Uterus (tissue), 4 donors: ENCODE results near the gene ACTN1. TPM values are rescaled to one million over a fixed set of nuclear protein-coding genes. Genes with fewer than 3 reads are reported as not detected.

Experiments
- DNase-seq, 2 donors: peaks; one replicate each; pipeline ENCODE4 v3.0.0-alpha.2; 2019 to 2020
- H3K27ac ChIP-seq, 2 donors: fragments of 200-600 bp; sonication (generic); 1 replicate in 1 of 2; 2 replicates in 1 of 2; pipeline ENCODE4 v1.5.1; 2016 to 2018
- H3K27me3 ChIP-seq, 2 donors: fragments of 200-600 bp; sonication (generic); one replicate each; pipeline ENCODE4 v1.5.1; 2018 to 2019; ENCODE audit warnings: control low read depth in 1 of 2
- H3K36me3 ChIP-seq, 2 donors: fragments of 200-600 bp; sonication (generic); one replicate each; pipeline ENCODE4 v1.5.1; 2019; ENCODE audit warnings: control low read depth in 1 of 2
- H3K4me1 ChIP-seq, 2 donors: fragments of 200-600 bp; sonication (generic); one replicate each; pipeline ENCODE4 v1.5.1; 2018 to 2019; ENCODE audit warnings: control low read depth in 1 of 2
- H3K4me3 ChIP-seq, 2 donors: fragments of 200-600 bp; sonication (generic); 1 replicate in 1 of 2; 2 replicates in 1 of 2; pipeline ENCODE4 v1.5.1; 2018 to 2019; ENCODE audit warnings: mild to moderate bottlenecking in 1 of 2
- H3K9me3 ChIP-seq, 2 donors: fragments of 200-600 bp; sonication (generic); one replicate each; pipeline ENCODE4 v1.5.1; 2019; ENCODE audit warnings: control low read depth in 1 of 2
- POLR2A ChIP-seq, 2 donors: fragments of 450-650 bp; IDR thresholded peaks; one replicate each; pipeline ENCODE4 v1.6.1; 2016; ENCODE audit warnings: antibody characterized with exemption in 2 of 2, mild to moderate bottlenecking in 1 of 2, moderate library complexity in 1 of 2
- intact Hi-C: fragments of 100-400 bp; cut with DNase I; formaldehyde crosslinking; loops from one replicate; pipeline ENCODE4 v1.15.1; 2023; ENCODE audit warnings: low total_unique reads
- total RNA-seq, 4 donors: library from RNA; depleted of rRNA in 3 of 4; stranded (reverse); fragments of >200 nt in 3 of 4; gene quantifications; one replicate each; pipeline versions ENCODE4 v1.1.0 to v1.2.4, GENCODE V29; 2014 to 2023
- TF ChIP-seq, protein P1 (sequence below), 4 experiments: fragments of 200-600 bp in 2 of 4; fragments of 450-650 bp in 2 of 4; sonication (generic) in 2 of 4; IDR thresholded peaks; one replicate each; pipeline ENCODE4 v1.5.1; 2016 to 2019; ENCODE audit warnings: antibody characterized with exemption in 4 of 4, mild to moderate bottlenecking in 2 of 4, moderate library complexity in 1 of 4
- donor health status: DM: yes; HTN: yes; CAD: no.

ACTN1 gene
- total RNA-seq, 4 donors from 2014 or later = 147 to 538 (median 343) TPM

DNA sequence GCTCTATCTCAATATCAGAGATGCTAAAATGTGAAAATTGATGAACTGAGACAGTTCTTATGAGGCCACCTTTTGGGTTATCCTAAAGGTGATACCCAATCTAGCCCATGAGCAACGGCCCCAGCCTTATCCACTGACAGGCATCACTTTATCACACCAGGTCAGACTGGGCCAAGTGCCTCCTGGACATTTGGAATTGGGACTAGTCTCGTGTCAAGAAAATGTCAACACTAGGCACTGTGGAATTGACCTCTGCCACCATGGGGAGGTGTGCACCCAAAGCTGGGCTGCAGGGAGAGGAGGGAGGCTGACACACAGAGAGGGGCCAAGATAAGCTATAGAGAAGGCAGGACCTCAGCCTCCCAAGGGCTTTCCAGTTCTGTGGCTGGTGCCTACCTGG lies 107.7 kb downstream of the ACTN1 start:
- no peak overlapping the region for H3K4me3 ChIP-seq
- H3K36me3 ChIP-seq = no peaks in the 10 kb centered on the region
- H3K9me3 ChIP-seq = no peaks in the 10 kb centered on the region
- intact Hi-C loops = no loop called here
- TF ChIP-seq, protein P1, sequence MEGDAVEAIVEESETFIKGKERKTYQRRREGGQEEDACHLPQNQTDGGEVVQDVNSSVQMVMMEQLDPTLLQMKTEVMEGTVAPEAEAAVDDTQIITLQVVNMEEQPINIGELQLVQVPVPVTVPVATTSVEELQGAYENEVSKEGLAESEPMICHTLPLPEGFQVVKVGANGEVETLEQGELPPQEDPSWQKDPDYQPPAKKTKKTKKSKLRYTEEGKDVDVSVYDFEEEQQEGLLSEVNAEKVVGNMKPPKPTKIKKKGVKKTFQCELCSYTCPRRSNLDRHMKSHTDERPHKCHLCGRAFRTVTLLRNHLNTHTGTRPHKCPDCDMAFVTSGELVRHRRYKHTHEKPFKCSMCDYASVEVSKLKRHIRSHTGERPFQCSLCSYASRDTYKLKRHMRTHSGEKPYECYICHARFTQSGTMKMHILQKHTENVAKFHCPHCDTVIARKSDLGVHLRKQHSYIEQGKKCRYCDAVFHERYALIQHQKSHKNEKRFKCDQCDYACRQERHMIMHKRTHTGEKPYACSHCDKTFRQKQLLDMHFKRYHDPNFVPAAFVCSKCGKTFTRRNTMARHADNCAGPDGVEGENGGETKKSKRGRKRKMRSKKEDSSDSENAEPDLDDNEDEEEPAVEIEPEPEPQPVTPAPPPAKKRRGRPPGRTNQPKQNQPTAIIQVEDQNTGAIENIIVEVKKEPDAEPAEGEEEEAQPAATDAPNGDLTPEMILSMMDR (IDR thresholded peaks at IDR 0.05) = no peak
- no peak for TF ChIP-seq POLR2A (IDR thresholded peaks at IDR 0.05)
- H3K27me3 ChIP-seq = no peaks in the 10 kb centered on the region
- no peak overlapping the region for H3K27ac ChIP-seq
- DNase-seq = no peak
- H3K4me1 ChIP-seq = no peaks in the 10 kb centered on the region

DNA sequence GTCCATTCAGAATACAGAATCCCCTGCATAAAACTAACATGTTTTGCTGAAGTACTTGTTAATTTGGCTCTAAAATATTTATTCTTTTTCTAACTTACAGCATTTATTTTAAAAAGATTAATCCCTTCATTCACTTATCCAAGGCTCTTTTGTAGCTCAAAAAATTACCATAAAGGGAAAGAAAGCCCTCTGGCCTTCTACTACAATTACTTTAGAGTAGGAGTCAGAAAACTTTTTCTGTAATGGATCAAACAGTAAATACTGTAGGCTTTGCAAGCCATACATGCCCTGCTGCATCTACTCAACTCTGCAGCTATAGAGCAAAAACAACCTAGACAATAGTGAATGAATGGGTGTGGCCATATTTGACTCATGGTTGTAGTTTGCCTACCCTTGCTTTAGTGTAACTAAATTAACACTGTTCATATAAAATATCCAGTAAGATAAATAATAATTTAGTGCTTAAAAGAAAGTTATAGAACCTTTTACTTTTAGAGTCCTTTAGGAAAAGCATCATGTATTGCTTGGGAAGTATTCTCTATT lies 112.0 kb downstream of the ACTN1 start:
- Histone ChIP-seq H3K27me3 (no peaks in the 10 kb centered on the region), H3K4me1 (no peaks in the 10 kb centered on the region), H3K4me3 (no peak overlapping the region), H3K36me3 (no peaks in the 10 kb centered on the region), H3K27ac (no peak overlapping the region), H3K9me3 (no peaks in the 10 kb centered on the region)
- intact Hi-C loops = loop anchor here (10.0 kb wide), 1 partner anchor 238 kb away; no protein-coding TSS in a partner anchor
- no peak for DNase-seq
- no peak for TF ChIP-seq POLR2A (IDR thresholded peaks at IDR 0.05)
- TF ChIP-seq, protein P1 (IDR thresholded peaks at IDR 0.05) = no peak

DNA sequence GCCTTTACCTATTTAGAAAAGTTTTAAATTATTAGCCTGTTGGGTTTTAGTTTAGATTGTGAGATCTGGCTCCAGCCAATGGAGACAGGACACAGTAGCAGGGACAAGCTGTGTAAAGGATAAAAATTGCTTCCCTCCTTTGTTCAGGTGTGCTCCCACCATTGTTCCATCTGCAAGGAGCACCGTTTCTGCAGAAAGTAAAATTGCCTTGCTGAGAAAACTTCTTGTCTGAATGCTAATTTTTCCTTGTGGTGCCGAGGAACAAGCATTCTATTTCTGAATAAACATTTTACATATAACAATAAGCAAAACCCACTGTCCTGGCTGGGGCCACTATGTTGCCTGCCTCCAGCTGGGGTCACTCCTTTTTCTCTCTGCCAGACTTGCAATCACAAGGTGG lies 113.6 kb downstream of the ACTN1 start:
- DNase-seq = no peak
- Histone ChIP-seq H3K9me3 (no peaks in the 10 kb centered on the region), H3K36me3 (no peaks in the 10 kb centered on the region), H3K4me3 (no peak overlapping the region), H3K4me1 (no peaks in the 10 kb centered on the region), H3K27ac (no peak overlapping the region), H3K27me3 (no peaks in the 10 kb centered on the region)
- TF ChIP-seq, protein P1 (IDR thresholded peaks at IDR 0.05) = no peak
- TF ChIP-seq POLR2A (IDR thresholded peaks at IDR 0.05) = no peak
- intact Hi-C loops = loop anchor here (10.0 kb wide), 1 partner anchor 239 kb away; no protein-coding TSS in a partner anchor

DNA sequence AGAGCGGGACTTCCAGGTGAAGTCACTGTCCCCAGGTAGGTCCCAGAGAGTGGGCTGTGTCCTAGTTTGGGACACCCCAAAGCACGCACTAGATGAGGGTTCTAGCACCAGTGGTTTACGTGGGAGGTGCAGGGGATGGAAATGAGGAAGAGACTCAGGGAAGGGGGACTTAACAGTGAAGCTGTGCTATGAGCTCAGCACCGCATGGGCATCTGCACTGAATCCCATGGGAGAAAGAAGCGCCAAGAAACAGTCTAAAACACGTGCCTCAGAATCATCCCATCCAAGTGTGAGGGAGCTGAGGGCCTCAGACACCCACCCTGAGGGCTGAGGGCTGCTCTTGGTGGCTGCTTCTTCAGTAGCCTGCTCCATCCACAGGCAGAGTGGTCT lies 114.7 kb downstream of the ACTN1 start:
- TF ChIP-seq POLR2A (IDR thresholded peaks at IDR 0.05) = no peak
- TF ChIP-seq, protein P1 (IDR thresholded peaks at IDR 0.05) = no peak

DNA sequence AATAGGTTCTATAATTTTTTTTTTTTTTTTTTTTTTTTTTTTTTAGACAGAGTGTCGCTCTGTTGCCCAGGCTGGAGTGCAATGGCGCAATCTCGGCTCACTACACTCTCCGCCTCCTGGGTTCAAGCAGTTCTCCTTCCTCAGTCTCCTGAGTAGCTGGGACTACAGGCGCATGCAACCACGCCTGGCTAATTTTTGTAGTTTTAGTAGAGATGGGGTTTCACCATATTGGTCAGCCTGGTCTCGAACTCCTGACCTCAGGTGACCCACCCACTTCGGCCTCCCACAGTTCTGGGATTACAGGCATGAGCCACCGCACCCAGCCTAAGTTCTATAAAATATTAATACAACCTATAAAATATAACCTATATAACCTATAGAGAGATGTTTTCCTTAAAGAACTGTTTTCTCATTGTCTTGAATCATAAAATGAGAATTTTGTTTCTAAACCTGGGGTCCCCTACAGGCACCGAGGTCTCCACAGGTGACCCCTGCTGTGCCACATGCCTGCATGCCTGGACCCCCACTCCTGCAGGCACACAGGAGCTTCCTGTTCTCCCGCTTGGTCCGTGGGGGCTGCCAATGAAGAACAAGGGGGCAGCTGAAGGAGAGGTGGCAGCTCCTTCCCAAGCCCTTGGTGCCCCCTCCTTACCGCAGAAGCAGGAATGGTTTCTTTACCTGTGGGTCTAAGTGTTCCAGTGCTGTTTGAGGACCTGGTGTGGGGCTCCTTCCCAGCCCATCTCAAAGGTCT lies 115.3 kb downstream of the ACTN1 start:
- intact Hi-C loops = loop anchor here (10.0 kb wide), 1 partner anchor 241 kb away; no protein-coding TSS in a partner anchor
- DNase-seq = no peak
- H3K4me3 ChIP-seq = no peak overlapping the region
- H3K27ac ChIP-seq = no peak overlapping the region
- no peaks in the 10 kb centered on the region for H3K27me3 ChIP-seq
- TF ChIP-seq POLR2A (IDR thresholded peaks at IDR 0.05) = no peak
- TF ChIP-seq, protein P1 (IDR thresholded peaks at IDR 0.05) = no peak
- no peaks in the 10 kb centered on the region for H3K36me3 ChIP-seq
- no peaks in the 10 kb centered on the region for H3K9me3 ChIP-seq
- H3K4me1 ChIP-seq = no peaks in the 10 kb centered on the region

More for the DNA sequence above, 114.7 kb downstream of the ACTN1 start:
- H3K4me3 ChIP-seq = no peak overlapping the region
- no peak for DNase-seq
- no peaks in the 10 kb centered on the region for H3K4me1 ChIP-seq
- H3K27ac ChIP-seq = no peak overlapping the region
- no peaks in the 10 kb centered on the region for H3K27me3 ChIP-seq
- intact Hi-C loops = loop anchor here (10.0 kb wide), 1 partner anchor 240 kb away; no protein-coding TSS in a partner anchor
- H3K9me3 ChIP-seq = no peaks in the 10 kb centered on the region
- H3K36me3 ChIP-seq = no peaks in the 10 kb centered on the region
